ENCODE measurements around the gene LMX1B.

DNA sequence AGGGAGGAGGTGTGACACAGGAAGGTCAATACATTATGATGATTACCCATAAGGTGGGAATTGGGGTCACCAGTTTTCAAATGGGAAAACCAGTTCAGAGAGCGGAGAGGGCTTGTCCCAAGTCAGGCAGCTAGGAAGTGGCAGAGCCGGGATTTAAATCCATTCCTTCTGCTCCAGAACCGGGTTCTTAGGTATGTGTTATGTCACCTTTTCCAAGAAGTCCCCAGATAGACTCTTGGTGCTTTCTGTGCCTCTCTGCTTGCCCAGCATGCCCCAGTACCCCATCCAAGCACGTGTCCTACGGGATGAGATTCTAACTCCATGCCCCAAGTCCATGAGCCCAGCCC, 69.9 kb downstream of the LMX1B start:
- TF ChIP-seq, protein P1, sequence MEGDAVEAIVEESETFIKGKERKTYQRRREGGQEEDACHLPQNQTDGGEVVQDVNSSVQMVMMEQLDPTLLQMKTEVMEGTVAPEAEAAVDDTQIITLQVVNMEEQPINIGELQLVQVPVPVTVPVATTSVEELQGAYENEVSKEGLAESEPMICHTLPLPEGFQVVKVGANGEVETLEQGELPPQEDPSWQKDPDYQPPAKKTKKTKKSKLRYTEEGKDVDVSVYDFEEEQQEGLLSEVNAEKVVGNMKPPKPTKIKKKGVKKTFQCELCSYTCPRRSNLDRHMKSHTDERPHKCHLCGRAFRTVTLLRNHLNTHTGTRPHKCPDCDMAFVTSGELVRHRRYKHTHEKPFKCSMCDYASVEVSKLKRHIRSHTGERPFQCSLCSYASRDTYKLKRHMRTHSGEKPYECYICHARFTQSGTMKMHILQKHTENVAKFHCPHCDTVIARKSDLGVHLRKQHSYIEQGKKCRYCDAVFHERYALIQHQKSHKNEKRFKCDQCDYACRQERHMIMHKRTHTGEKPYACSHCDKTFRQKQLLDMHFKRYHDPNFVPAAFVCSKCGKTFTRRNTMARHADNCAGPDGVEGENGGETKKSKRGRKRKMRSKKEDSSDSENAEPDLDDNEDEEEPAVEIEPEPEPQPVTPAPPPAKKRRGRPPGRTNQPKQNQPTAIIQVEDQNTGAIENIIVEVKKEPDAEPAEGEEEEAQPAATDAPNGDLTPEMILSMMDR (IDR thresholded peaks at IDR 0.05), result no peak
- TF ChIP-seq POLR2A (IDR thresholded peaks at IDR 0.05), result no peak
